ENCODE measurements around the gene CD300LG.
"Not testable (repeated sequence)": the region's sequence is repeated elsewhere in the genome, so short reads cannot be mapped to it uniquely, and the experiment has no call there.

The CD300LG gene

DNA sequence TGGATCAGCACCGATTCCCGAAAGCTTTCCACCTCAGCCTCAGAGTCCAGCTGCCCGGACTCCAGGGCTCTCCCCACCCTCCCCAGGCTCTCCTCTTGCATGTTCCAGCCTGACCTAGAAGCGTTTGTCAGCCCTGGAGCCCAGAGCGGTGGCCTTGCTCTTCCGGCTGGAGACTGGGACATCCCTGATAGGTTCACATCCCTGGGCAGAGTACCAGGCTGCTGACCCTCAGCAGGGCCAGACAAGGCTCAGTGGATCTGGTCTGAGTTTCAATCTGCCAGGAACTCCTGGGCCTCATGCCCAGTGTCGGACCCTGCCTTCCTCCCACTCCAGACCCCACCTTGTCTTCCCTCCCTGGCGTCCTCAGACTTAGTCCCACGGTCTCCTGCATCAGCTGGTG, 15.0 kb downstream of the CD300LG start:
- TF ChIP-seq, protein P1, sequence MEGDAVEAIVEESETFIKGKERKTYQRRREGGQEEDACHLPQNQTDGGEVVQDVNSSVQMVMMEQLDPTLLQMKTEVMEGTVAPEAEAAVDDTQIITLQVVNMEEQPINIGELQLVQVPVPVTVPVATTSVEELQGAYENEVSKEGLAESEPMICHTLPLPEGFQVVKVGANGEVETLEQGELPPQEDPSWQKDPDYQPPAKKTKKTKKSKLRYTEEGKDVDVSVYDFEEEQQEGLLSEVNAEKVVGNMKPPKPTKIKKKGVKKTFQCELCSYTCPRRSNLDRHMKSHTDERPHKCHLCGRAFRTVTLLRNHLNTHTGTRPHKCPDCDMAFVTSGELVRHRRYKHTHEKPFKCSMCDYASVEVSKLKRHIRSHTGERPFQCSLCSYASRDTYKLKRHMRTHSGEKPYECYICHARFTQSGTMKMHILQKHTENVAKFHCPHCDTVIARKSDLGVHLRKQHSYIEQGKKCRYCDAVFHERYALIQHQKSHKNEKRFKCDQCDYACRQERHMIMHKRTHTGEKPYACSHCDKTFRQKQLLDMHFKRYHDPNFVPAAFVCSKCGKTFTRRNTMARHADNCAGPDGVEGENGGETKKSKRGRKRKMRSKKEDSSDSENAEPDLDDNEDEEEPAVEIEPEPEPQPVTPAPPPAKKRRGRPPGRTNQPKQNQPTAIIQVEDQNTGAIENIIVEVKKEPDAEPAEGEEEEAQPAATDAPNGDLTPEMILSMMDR (IDR thresholded peaks at IDR 0.05; ENCODE audit: extremely low read depth, missing control alignments), result no peak
- no peak for DNase-seq (ENCODE audit: low spot score)

GRCh38 chr17:43864161-43864984, 17.4 kb downstream of the CD300LG start:
- no peak for DNase-seq (ENCODE audit: low spot score)
- TF ChIP-seq, protein P1 (IDR thresholded peaks at IDR 0.05; ENCODE audit: extremely low read depth, missing control alignments), result no peak

DNA sequence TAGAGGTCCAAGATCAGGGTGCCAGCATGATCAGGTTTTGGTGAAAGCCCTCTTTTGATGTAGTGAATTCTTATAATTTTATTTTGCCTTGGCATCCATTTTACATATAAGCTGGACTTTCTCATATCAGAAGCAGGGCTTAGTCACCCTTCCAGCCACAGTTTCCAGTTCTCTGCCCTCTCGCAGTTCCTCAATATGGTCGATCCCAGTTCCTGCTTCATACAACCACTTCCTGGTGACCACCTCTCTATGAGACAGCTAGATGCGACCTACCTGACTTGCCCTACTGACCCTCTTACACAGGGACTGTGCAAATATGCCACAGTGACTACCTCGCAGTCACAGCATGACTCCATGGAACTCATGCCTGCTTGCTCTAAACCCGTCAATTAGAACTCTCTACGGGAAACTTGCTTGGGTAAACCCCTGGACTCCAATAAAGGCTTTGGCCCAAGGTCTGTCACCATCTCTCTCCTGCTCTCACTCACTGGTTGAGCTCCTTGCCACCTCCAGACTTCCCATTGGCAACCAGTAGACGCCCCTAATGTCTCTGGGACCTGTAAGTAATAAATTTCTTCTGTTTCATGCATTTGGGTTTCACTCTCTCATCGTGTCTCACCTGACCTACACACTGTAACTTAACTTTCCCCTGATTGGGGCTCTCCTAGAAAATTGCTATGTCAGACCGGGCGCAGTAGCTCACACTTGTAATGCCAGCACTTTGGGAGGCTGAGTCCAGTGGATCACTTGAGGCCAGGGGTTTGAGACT, 21.4 kb downstream of the CD300LG start:
- DNase-seq (ENCODE audit: low spot score), result no peak
- TF ChIP-seq, protein P1 (IDR thresholded peaks at IDR 0.05; ENCODE audit: extremely low read depth, missing control alignments), result no peak

- DNase-seq (ENCODE audit: low spot score), result not testable (repeated sequence)
These were observed 22.1 kb downstream of the CD300LG start for GRCh38 chr17:43869031-43869430.

DNA sequence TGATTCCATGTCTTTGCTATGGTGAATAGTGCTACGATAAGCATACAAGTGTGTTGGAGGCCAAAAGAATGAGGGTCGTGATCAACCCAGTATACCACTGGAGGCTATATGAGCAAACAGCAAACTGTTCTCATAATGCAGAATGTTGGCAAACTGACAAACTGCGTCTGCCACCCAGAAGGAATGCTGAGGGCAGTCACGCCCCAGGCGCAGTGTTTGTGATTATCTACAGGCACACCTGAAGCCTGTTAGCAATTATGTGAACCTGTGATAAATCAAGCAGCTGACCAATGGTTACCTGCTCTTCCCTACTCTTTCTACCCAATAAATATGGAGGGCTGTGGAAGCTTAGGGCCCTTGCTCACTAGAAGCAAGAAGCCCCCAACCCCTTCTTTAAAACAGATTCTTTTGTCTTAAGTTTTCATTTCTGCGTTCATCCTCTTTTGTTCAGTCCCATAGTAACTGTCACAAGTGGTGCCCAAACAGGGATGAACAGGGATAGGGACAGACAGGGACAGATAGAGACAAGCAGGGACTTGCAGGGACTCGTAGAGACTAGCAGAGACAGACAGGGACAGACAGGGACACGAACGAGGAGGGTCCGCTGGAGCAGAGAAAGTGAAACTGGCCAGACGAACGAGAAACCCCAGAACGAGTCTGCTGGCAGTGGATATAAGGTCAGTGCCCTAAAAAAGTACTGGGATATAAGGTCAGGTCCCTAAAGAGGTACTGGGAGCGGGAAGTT, 25.1 kb downstream of the CD300LG start:
- TF ChIP-seq, protein P1 (IDR thresholded peaks at IDR 0.05; ENCODE audit: extremely low read depth, missing control alignments), result no peak
- DNase-seq (ENCODE audit: low spot score), result no peak

GRCh38 chr17:43873091-43873490, 26.1 kb downstream of the CD300LG start:
- DNase-seq (ENCODE audit: low spot score), result no peak
- TF ChIP-seq, protein P1 (IDR thresholded peaks at IDR 0.05; ENCODE audit: extremely low read depth, missing control alignments), result no peak

- TF ChIP-seq, protein P1 (IDR thresholded peaks at IDR 0.05; ENCODE audit: extremely low read depth, missing control alignments), result no peak
- DNase-seq (ENCODE audit: low spot score), result no peak
These were observed 26.8 kb downstream of the CD300LG start for GRCh38 chr17:43873815-43874214.

All from GM20000 (cell line).